A673 (cell line): ENCODE results near the gene ARHGEF26. TPM values are rescaled to one million over a fixed set of nuclear protein-coding genes. Genes with fewer than 3 reads are reported as not detected.

Experiments used
- BruUV-seq: library from RNA; stranded (reverse); fragments of 400-500 nt; replicated peaks from 2 replicates; lab custom pipeline; 2021; lab: Mats Ljungman, UMichigan
- CTCF ChIA-PET: fragments of 300-600 bp; sonication (Branson Sonifier 250); formaldehyde crosslinking; loops from one replicate; lab custom pipeline; 2022; ENCODE audit warnings: antibody characterized with exemption; lab: Charles Lee
- POLR2A ChIA-PET: fragments of 300-600 bp; sonication (Branson Sonifier 250); formaldehyde crosslinking; loops from one replicate; lab custom pipeline; 2022; ENCODE audit warnings: antibody characterized with exemption; ENCODE audit not compliant: low non-redundant PET; lab: Charles Lee
- DNase-seq: peaks from one replicate; pipeline ENCODE4 v3.0.0-alpha.2; 2015; ENCODE audit warnings: low spot score
- H3K27ac ChIP-seq: fragments of 200-600 bp; sonication (generic); 2 replicates; pipeline ENCODE4 v1.5.1; 2016; ENCODE audit warnings: mixed run types, low read depth, mild to moderate bottlenecking, mixed read lengths, antibody characterized with exemption, low read length; ENCODE audit not compliant: poor library complexity, severe bottlenecking
- H3K27me3 ChIP-seq: fragments of 200-600 bp; sonication (generic); replicated peaks from 2 replicates; pipeline ENCODE4 v1.6.1; 2017; ENCODE audit warnings: mixed run types, low read depth, mild to moderate bottlenecking, mixed read lengths, antibody characterized with exemption, low read length; ENCODE audit not compliant: insufficient read depth, poor library complexity
- H3K36me3 ChIP-seq: fragments of 200-600 bp; sonication (generic); 2 replicates; pipeline ENCODE4 v1.6.1; 2016; ENCODE audit warnings: mixed run types, mild to moderate bottlenecking, mixed read lengths, antibody characterized with exemption, low read length; ENCODE audit not compliant: insufficient read depth, poor library complexity, severe bottlenecking
- H3K4me1 ChIP-seq: fragments of 200-600 bp; sonication (generic); 2 replicates; pipeline ENCODE4 v1.6.1; 2017; ENCODE audit warnings: mixed run types, mild to moderate bottlenecking, mixed read lengths, antibody characterized with exemption, low read length; ENCODE audit not compliant: insufficient read depth, poor library complexity, severe bottlenecking
- H3K4me3 ChIP-seq: fragments of 200-600 bp; sonication (generic); 2 replicates; pipeline ENCODE4 v1.5.1; 2016; ENCODE audit warnings: low read depth, mixed run types, mild to moderate bottlenecking, mixed read lengths, low read length; ENCODE audit not compliant: poor library complexity, severe bottlenecking
- H3K9me3 ChIP-seq: fragments of 200-600 bp; sonication (generic); 2 replicates; pipeline ENCODE4 v1.6.1; 2016; ENCODE audit warnings: mixed run types, low read depth, mild to moderate bottlenecking, mixed read lengths, antibody characterized with exemption, low read length; ENCODE audit not compliant: poor library complexity, severe bottlenecking
- EZH2 ChIP-seq: fragments of 200-600 bp; sonication (generic); IDR thresholded peaks from 2 replicates; pipeline ENCODE4 v1.6.1; 2017; ENCODE audit warnings: borderline replicate concordance, low read depth, mild to moderate bottlenecking, mixed read lengths, antibody characterized with exemption, low read length; ENCODE audit not compliant: poor library complexity, severe bottlenecking
- intact Hi-C: fragments of 100-400 bp; cut with micrococcal nuclease; formaldehyde crosslinking; loops from one replicate; pipeline ENCODE4 v1.10.0; 2022; ENCODE audit not compliant: unreplicated experiment
- total RNA-seq: library from RNA; stranded (reverse); gene quantifications from 2 replicates; pipeline ENCODE4 v1.2.3, GENCODE V29; 2021
- TF ChIP-seq, protein P1 (sequence below): fragments of 300-800, 200-600 bp; sonication (generic); conservative IDR thresholded peaks from 2 replicates; pipeline ENCODE4 v1.5.1; 2017; ENCODE audit warnings: low read depth, mild to moderate bottlenecking, antibody characterized with exemption, low read length, moderate library complexity, mixed read lengths

Gene ARHGEF26
- total RNA-seq, 1 experiment from 2014 or later: 15.9 TPM

DNA sequence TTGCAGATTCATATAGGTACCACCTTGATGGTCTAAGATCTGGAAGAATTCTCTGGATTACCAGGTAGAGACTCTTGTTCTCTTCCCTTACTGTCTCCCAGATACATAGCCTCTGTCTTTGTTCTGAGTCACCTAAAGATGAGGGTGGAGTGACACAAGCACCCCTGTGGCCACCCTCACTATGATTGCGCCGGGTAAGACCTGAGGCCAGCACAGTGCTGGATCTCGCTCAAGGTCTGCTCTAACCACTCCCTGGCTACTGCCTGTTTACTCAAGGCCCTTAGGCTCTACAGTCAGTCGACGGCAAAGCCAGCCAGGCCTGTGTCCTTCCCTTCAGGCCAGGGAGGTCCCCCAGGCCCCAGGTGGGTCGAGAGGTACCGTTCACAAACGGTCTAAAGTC is 88.3 kb downstream of the ARHGEF26 start:
- no peaks in the 10 kb centered on the region for H3K4me1 ChIP-seq
- ChIA-PET CTCF (no interaction called here), POLR2A (no interaction called here)
- H3K9me3 ChIP-seq: peaks cover 9% of the 10 kb centered on the region
- H3K36me3 ChIP-seq: peaks cover 7% of the 10 kb centered on the region
- BruUV-seq: no TSS peak
- no peak overlapping the region for H3K4me3 ChIP-seq
- no peak overlapping the region for H3K27ac ChIP-seq
- DNase-seq: no peak
- intact Hi-C loops: no loop called here
- TF ChIP-seq, protein P1, sequence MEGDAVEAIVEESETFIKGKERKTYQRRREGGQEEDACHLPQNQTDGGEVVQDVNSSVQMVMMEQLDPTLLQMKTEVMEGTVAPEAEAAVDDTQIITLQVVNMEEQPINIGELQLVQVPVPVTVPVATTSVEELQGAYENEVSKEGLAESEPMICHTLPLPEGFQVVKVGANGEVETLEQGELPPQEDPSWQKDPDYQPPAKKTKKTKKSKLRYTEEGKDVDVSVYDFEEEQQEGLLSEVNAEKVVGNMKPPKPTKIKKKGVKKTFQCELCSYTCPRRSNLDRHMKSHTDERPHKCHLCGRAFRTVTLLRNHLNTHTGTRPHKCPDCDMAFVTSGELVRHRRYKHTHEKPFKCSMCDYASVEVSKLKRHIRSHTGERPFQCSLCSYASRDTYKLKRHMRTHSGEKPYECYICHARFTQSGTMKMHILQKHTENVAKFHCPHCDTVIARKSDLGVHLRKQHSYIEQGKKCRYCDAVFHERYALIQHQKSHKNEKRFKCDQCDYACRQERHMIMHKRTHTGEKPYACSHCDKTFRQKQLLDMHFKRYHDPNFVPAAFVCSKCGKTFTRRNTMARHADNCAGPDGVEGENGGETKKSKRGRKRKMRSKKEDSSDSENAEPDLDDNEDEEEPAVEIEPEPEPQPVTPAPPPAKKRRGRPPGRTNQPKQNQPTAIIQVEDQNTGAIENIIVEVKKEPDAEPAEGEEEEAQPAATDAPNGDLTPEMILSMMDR: no peak
- no peak for TF ChIP-seq EZH2
- no peaks in the 10 kb centered on the region for H3K27me3 ChIP-seq

DNA sequence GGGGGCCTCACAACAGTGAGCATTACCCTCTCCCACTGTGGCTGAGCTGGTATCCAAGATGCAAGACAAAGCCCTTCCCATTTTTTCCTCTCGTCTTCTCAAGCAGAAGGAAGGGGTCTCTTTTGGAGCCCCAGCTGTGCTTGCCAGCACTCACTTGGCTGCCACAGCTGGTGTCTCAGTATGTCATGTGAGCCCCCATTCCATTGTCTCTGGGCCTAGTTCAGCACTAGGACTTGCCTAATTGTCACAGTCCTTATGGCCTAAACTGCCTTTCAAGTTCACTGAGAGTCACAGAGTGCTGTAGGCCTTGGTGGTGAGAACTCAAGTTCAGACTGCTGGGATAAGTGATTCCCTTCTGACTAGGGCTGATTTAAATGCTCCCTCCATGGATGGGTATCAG is 89.8 kb downstream of the ARHGEF26 start:
- Histone ChIP-seq H3K36me3 (peaks cover 5% of the 10 kb centered on the region), H3K9me3 (peaks cover 8% of the 10 kb centered on the region), H3K27ac (no peak overlapping the region), H3K4me1 (no peaks in the 10 kb centered on the region), H3K4me3 (no peak overlapping the region), H3K27me3 (no peaks in the 10 kb centered on the region)
- CTCF ChIA-PET: interaction anchor here (0.7 kb wide), 1 partner anchor 1369 kb away, joined by 5 read pairs; no protein-coding TSS in a partner anchor
- POLR2A ChIA-PET: no interaction called here
- no TSS peak for BruUV-seq
- TF ChIP-seq, protein P1: no peak
- intact Hi-C loops: no loop called here
- DNase-seq: no peak

DNA sequence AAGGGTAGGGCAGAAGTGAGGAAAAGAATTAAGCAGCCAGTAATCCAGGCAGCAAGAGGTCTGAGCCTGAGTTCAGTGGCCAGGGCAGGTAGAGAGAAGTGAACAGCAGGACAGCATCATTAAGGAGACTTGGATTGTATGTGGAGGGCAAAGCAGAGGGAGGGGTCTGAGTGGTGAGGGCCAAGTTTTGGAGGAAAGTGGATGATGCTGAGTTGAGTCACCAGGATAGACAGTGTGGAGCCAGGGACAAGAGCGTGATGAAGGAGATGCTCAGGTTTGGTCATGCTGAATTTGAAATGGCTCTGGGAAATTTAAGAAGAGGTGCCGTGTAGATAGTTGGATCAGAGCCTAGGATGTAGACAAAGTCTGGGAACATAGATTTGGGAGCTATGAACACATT is 93.1 kb downstream of the ARHGEF26 start:
- H3K4me3 ChIP-seq: no peak overlapping the region
- no TSS peak for BruUV-seq
- ChIA-PET CTCF (no interaction called here), POLR2A (no interaction called here)
- no peaks in the 10 kb centered on the region for H3K27me3 ChIP-seq
- H3K4me1 ChIP-seq: no peaks in the 10 kb centered on the region
- intact Hi-C loops: no loop called here
- DNase-seq: no peak
- no peaks in the 10 kb centered on the region for H3K9me3 ChIP-seq
- TF ChIP-seq EZH2: no peak
- TF ChIP-seq, protein P1: no peak
- no peak overlapping the region for H3K27ac ChIP-seq
- no peaks in the 10 kb centered on the region for H3K36me3 ChIP-seq
